GM12891 (cell line): ENCODE measurements around the gene PAXIP1.

Source experiments
- PAX5 ChIP-seq: IDR thresholded peaks from 2 replicates; pipeline ENCODE4 v1.6.1; 2011; ENCODE audit warnings: low read length, moderate library complexity, mild to moderate bottlenecking; ENCODE audit not compliant: insufficient read depth, severe bottlenecking
- POLR2A ChIP-seq: IDR thresholded peaks from 2 replicates; pipeline ENCODE4 v1.6.1; 2011; ENCODE audit warnings: low read depth, low read length, control low read depth
- POLR2AphosphoS5 ChIP-seq: IDR thresholded peaks from 2 replicates; pipeline ENCODE4 v1.6.1; 2011; ENCODE audit warnings: low read depth, low read length, control low read depth
- TAF1 ChIP-seq: IDR thresholded peaks from 2 replicates; pipeline ENCODE4 v1.6.1; 2011; ENCODE audit warnings: low read depth, low read length, control low read depth

DNA sequence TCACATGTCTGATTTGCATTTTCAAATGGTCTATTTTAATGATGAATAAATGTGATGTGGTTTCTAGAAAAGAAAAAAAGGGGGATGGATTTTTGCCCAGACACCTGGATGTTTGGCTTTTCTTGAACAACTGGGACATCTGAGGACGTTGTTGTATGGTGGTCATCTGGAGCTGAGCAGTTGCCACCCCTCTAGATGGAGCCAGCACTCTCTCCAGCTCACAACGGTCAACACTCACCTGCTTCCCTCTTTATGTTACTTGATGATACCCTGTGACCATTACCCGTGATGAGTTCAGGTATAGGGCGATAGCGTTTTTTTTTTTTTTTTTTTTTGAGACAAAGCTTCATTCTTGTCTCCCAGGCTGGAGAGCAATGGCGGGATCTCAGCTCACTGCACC is 30.1 kb upstream of the PAXIP1 start:
- TF ChIP-seq POLR2A (no peak), POLR2AphosphoS5 (no peak), TAF1 (no peak), PAX5 (no peak)
